Smooth muscle cell of bladder (primary cell): ENCODE results near the gene MTURN. TPM values are rescaled to one million over a fixed set of nuclear protein-coding genes. Genes with fewer than 3 reads are reported as not detected.

Experiments
- total RNA-seq: library from RNA; depleted of rRNA; stranded (reverse); fragments of >200 nt; gene quantifications from 2 replicates; pipeline ENCODE4 v1.2.3, GENCODE V29; 2014

MTURN gene
- total RNA-seq, result 13.1 and 17.2 TPM in 2 replicates

DNA sequence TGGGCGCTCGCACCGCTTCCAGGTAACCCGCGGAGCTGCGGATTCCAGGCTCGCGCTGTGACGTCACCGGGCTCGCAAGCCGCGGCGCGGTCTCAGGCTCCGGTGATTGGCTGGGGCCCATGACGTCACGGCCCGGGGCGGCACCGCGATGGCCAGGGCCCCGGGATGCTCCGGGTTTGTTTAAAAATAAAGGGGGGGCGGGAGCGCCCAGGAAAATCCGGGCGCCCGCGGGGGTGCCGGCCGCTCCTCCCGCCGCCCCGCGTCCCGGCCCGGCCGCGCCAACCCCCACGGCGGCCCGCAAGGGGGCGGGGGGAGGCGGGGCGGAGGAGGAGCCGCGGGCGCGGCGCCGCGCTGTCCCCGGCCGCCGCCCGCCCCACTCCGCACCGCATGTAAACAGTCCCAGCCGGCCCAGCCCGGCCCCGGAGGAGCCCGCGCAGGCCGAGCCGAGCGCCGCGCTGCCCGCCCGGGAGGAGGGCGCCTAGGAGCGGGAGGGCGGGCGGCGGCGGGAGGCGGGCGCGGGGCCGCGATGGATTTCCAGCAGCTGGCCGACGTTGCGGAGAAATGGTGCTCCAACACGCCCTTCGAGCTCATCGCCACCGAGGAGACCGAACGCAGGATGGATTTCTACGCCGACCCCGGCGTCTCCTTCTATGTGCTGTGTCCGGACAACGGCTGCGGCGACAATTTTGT is at the start of gene MTURN:
Gene MTURN, plus strand, starts transcription at position 376 of the 690 bp plus-strand sequence. Its CDS starts 151 bp downstream, at position 527.

Other genes with a start within 250 kb of the MTURN start
- 76.4 and 100 TPM in 2 replicates for gene SCRN1, start 145.2 kb upstream of the MTURN start, total RNA-seq
- 32.0 and 37.2 TPM in 2 replicates for gene FKBP14, start 108.3 kb upstream of the MTURN start, total RNA-seq
- gene PLEKHA8, start 106.6 kb upstream of the MTURN start, total RNA-seq, result 10.1 and 11.4 TPM in 2 replicates
- gene ZNRF2, start 149.6 kb downstream of the MTURN start, total RNA-seq, result 4.6 and 5.3 TPM in 2 replicates